NK-92 (cell line): ENCODE data around the gene CHKB.
"Not testable (repeated sequence)": the region's sequence is repeated elsewhere in the genome, so short reads cannot be mapped to it uniquely, and the experiment has no call there.

ENCODE experiments used
- DNase-seq: peaks from one replicate; lab custom pipeline; 2025; ENCODE audit not compliant: unreplicated experiment; lab: John Stamatoyannopoulos, UW

Gene CHKB

GRCh38 chr22:50548921-50549790, 33.5 kb downstream of the CHKB start:
- no peak for DNase-seq

GRCh38 chr22:50548040-50548920, 34.4 kb downstream of the CHKB start:
- no peak for DNase-seq

- no peak for DNase-seq
Observed at GRCh38 chr22:50547263-50547985, 35.2 kb downstream of the CHKB start.

- DNase-seq: no peak
Observed at GRCh38 chr22:50546326-50547262, 36.1 kb downstream of the CHKB start.

DNA sequence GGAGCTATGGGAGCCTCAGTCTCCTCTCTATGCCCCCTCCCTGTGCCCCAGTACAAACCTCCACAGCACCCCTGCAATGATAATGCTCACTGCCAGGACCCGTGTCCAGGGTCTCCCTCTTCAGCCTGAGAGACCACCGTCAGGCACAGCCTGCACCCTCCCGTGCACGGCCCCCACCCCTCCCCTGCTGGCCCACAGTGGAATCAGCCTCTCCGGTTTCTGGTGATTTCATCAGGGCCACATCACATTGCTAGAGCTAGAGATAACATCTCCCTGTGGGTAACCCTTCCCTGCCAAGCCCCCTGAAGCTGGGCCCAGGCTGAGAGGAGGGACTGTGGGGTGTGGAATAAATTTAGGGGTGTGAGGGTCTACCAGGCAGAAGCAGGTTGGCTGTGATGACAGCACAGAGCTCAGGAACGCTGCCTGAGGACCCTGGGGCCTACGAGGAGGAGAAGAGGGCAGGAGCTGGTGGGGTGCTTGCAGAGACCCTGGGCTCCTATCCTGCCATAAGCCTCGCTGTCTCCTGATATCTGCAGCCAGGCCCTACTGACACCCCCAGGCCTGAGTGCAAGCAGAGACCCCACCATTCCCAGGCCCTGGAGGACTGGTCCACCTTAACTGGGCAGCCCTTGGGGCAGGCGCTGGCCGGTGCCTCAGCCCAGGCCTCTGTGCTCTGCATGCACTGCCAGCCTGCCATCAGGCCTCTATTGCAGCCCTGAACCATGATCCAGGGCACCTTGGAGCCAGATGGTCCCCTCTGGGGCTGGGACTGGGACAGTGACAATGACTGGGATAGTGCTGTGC, 36.9 kb downstream of the CHKB start, which contains the start of gene KLHDC7B:
Gene KLHDC7B, plus strand, starts transcription at position 378 of the 804 bp plus-strand sequence. Its CDS starts 345 bp downstream, at position 723.
- no peak for DNase-seq

GRCh38 chr22:50544746-50545253, 37.8 kb downstream of the CHKB start:
- DNase-seq: no peak

GRCh38 chr22:50544078-50544745, 38.4 kb downstream of the CHKB start:
- DNase-seq: no peak

GRCh38 chr22:50542416-50542927, 40.2 kb downstream of the CHKB start:
- no peak for DNase-seq

DNA sequence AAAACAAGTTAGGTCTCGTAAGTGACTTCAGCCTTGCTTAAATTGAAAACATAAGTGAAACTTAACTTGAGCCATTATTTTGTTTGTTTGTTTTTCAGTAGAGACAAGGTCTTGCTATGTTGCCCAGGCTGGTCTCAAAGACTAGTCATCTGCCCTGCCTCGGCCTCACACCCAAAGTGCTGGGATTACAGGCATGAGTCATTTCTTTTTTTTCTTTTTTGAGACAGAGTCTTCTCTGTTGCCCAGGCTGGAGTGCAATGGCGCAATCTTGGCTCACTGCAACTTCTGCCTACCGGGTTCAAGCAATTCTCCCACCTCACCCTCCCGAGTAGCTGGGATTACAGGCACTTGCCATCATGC, 41.0 kb downstream of the CHKB start:
- DNase-seq: not testable (repeated sequence)

DNA sequence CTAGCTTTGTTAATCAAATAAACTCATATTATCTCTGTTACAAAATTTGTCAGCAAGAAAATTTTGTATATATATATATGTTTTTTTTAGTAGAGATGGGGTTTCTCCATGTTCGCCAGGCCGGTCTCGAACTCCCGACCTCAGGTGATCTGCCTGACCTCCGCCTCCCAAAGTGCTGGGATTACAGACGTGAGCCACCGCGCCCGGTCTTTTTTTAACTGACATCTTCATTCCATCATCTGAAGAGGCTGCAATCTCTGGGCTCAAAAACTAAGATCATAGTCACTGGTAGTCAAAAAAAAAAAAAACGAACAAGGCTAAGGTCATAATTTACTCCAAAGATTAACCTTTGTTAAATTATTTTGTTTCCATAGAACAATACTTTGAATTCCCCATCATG, 42.3 kb downstream of the CHKB start:
- no peak for DNase-seq

DNA sequence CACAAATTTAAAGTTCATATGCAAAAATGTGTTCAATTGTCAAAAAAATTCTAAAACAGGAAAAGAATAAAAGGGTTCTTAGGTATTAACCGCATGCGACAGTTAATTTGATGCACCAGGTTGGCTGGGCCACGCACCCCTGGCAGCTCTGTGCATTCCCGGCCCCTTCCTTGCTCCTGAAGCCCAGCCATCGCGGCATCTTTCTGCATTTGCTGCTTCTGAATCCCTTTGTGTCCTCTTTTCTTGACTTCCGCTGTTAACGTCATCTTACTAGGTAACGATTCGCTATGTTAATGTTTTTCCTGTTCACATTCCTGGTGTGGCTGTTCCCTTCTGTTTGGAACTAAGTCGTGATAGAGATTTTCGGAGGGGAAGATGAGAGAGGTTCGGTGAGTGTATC, 44.9 kb downstream of the CHKB start:
- no peak for DNase-seq

GRCh38 chr22:50536226-50536625, 46.4 kb downstream of the CHKB start:
- no peak for DNase-seq

DNA sequence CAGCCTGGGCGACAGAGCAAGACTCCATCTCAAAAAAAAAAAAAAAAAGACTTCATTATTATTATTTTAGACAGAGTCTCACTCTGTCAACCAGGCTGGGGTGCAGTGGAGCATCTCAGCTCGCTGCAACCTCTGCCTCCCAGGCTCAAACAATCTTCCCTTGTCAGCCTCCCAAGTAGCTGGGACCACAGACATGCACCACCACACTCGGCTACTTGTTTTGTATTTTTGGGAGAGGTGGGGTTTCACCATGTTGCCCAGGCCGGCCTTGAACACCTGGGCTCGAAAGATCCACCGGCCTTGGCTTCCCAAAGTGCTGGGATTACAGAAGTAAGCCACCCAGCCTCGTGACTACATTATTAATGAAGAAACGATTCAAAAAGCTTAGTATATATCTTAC, 47.5 kb downstream of the CHKB start:
- no peak for DNase-seq

- DNase-seq: not testable (repeated sequence)
Observed at GRCh38 chr22:50533856-50534711, 48.6 kb downstream of the CHKB start.

DNA sequence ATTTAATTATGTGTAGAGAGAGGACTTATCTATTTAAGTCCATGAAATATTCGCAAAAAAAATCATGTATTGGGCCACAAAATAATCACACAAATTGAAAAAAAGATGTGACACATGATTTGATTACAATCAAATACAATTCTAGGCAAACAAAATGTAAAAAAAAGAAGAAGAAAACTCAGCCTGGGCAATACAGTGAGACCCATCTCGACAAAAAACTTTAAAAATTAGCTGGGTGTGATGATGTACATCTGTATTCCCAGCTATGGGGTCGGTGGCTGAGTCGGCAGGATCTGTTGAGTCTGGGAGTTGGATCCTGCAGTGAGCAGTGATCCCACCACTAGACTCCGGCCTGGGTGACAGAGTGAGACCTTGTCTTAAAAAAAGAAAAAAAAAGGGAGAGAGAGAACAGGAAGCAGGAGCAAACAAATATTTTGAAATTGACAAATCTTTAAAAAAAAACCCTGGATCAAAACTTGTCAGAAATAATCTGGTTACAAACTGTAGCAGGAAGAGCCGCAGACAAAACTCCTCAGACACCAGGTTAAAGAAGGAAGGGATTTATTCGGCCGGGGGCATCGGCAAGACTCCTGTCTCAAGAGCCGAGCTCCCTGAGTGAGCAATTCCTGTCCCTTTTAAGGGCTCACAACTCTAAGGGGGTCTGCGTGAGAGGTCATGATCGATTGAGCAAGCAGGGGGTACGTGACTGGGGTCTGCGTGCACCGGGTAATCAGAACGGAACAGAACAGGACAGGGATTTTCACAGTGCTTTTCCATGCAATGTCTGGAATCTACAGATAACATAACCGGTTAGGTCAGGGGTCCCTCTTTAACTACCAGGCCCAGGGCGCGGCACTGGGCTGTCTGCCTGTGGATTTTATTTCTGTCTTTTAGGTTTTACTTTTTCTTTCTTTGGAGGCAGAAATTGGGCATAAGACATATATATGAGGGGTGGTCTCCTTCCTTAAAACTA, 49.5 kb downstream of the CHKB start:
- no peak for DNase-seq

DNA sequence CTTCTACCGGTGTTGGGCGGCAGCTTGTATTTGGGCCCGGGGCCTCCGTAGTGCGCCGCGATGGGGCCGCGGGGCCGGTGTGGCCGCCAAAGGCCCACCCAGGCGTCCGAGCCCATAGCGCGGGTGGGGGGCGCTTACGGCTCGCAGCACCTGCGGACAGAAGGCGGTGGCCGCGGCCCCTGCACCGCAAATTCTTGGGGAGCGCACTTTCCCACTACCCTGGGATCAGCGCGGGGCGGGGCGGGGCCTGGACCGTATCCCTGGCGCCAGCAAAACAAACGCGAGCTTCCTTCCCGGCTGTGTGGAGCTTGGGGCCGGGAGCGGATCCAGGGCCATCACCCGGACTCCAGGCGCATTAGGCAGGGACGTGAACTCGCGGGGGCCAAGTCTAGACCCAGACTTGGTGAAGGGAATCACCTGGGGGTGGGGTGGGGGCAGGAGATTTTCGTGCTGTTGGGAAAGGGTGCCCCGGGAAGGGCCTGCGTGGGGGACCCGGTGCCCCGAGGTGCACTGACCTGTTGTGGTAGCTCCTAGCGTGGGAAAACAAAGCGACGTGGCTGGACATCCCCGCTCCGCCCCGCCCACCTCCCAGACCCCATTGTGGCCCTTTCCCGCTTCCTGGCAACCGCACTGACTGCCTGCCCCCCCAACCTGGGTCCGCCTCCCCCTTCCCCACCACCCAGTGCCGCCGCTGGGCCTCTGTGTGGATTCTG, 50.5 kb downstream of the CHKB start:
- DNase-seq: no peak
